ENCODE measurements around the gene MRTO4.

Gene MRTO4

DNA sequence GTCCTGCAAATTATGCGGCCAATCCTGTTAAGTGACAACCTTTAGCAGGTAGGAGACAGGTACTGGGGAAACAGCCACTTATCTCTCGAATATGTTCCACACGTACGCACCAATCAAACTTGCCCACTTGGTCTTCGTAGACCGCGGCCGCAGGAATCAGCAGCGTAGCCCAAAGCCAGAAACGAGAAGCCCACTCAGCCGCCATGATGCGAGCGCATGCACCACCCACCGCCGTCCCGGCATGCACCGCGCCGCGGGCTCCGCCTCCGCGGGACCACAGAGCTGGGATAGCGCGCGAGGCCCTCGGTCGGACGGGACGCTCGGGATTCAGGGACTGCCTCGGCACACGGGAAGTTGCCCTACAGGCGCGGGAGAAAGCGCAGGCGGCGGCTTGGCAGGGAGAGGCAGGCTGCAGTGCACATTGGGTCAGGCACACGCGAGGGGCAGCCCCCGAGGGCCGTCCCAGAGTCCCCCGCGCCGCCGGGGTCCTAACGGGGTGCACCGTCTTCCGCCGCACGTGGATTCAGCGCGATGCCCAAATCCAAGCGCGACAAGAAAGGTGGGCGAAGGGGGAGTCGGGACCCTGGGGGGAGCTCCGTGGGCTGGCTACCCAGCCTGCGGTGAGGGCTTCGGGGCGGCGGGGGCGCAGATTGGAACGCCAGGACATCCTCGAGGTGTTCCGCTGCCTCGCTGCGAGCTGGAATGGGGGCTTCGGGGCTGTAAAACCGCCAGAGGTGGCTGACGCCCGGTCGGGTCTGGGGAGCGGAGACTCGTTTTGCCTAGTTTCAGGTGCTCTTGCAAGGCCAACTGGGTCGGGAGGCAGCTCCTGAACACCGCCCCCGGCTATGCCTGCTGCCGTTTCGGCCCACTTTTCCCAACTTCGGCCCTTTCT is at the start of gene MRTO4, which contains the start of gene EMC1:
MRTO4 (plus strand) TSS at position 501 of the 892 bp plus-strand sequence; CDS start at position 532, 31 bp downstream.
EMC1 (minus strand) TSS at position 220 of the 892 bp plus-strand sequence; CDS start at position 205, 15 bp downstream.
- H3K9ac ChIP-seq: peak within 1 kb of the TSS; percentile 90 to 98 (median 95)
- peaks cover 31 to 59% (median 36%) of the 10 kb centered on the region in 10 experiments for H3K4me1 ChIP-seq
- H3K27me3 ChIP-seq: no peaks in the 10 kb centered on the region
- no peaks in the 10 kb centered on the region for H3K9me3 ChIP-seq (replicated peaks in 1 of 11)
- peaks cover 18 to 72% (median 54%) of the 10 kb centered on the region in 11 experiments for H3K36me3 ChIP-seq
- no peak for TF ChIP-seq Cebpa-rat (IDR thresholded peaks at IDR 0.05)
- H4K20me1 ChIP-seq: peaks cover 0 to 83% (median 63%) of the 10 kb centered on the region in 11 experiments; a peak in 18 of 22 replicates
- H3K27ac ChIP-seq: peak within 1 kb of the TSS; percentile 92 to 99 (median 97)
- H3K4me3 ChIP-seq: peak within 1 kb of the TSS; percentile 77 to 99 (median 90)
- H3K4me2 ChIP-seq: peak within 1 kb of the TSS; percentile 86 to 99 (median 95)

DNA sequence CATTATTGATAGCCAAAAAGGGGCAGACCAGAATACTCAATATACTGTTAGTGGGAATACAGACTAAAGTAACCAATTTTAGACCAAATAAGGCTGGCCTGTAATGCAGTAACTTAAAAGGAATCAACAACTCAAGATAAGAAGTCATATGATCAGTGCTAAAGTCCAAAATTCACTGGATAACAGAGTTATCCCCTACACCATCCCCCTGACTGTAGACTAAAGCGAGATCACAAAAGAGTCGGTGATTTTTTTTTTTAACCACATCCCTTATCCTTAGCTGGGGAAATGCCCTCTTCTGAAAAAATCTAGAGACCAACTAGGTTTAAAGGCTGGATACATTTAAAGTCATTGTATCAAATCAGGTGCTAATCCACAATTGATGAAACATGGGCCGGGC is 49.2 kb upstream of the MRTO4 start:
- H3K27ac ChIP-seq: no peak overlapping the region
- H3K36me3 ChIP-seq: peaks cover 48 to 89% (median 61%) of the 10 kb centered on the region in 11 experiments
- H3K9me3 ChIP-seq (replicated peaks in 1 of 11): no peaks in the 10 kb centered on the region
- no peak for TF ChIP-seq Cebpa-rat (IDR thresholded peaks at IDR 0.05)
- H3K27me3 ChIP-seq: no peaks in the 10 kb centered on the region
- H4K20me1 ChIP-seq: peaks cover 73 to 100% (median 90%) of the 10 kb centered on the region in 11 experiments
- no peak overlapping the region for H3K4me3 ChIP-seq
- H3K9ac ChIP-seq: no peak overlapping the region
- H3K4me2 ChIP-seq: no peak overlapping the region
- H3K4me1 ChIP-seq: peaks cover 6 to 52% (median 26%) of the 10 kb centered on the region in 10 experiments; a peak in 18 of 20 replicates

DNA sequence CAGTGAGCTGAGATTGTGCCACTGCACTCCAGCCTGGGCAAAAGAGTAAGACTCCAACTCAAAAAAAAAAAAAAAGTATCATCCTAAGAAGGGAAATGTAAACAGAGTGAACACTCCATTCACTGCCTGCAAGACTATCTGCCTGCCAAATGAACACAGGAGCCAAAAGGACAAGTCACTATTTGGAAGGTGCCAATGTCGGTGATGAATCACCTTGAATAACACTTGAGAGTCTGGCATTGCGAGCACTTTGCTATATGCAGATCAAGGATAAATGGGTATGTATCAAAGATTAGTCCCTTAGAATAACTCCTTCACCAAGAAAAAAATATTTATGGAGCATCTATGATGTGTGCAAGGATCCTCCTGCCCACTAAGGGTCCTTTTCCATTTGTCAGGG is 48.2 kb upstream of the MRTO4 start:
- H3K4me1 ChIP-seq: peaks cover 16 to 62% (median 37%) of the 10 kb centered on the region in 10 experiments
- H4K20me1 ChIP-seq: peaks cover 84 to 100% (median 99%) of the 10 kb centered on the region in 11 experiments
- H3K27me3 ChIP-seq: no peaks in the 10 kb centered on the region
- no peak overlapping the region for H3K27ac ChIP-seq
- no peak overlapping the region for H3K4me3 ChIP-seq
- H3K9me3 ChIP-seq (replicated peaks in 1 of 11): no peaks in the 10 kb centered on the region
- peaks cover 38 to 82% (median 52%) of the 10 kb centered on the region in 11 experiments for H3K36me3 ChIP-seq
- TF ChIP-seq Cebpa-rat (IDR thresholded peaks at IDR 0.05): no peak
- no peak overlapping the region for H3K4me2 ChIP-seq
- H3K9ac ChIP-seq: no peak overlapping the region

DNA sequence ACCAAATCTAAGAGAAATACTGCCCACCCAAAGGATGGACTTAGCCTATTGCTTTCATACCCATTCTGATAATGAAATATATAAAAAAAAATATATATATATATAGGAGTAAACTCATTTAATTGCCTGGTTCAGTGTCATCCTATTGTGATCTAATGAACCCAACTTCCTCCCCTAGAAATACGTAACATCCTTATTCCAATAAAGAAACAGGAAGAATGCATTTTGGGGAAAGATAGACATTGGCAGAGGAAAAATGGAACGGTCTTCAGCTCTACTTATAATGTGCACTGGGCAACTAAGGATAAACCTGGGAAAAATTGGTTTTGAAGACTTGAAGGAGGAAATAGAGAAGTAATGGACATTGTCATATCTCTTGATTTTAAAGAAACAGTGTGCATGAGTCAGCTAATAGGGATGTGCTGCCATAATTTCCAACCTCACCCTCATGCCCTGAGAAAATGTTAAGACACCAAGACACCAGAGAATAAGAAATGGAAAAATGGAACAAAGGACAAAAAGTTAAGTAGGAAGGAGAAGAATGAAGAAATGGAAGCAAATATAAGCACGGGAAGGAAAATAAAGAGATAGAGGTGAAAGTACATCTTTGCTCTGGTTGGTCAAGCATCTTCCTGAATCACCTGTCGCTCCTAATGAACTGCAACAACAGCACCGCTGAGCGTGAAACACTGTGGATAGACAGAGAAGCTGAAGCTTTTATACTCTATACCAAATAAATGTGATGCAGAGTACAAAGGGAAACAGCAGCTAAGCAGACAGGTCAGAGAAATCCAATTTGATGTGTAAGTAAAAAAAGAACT is 46.9 kb upstream of the MRTO4 start:
- Histone ChIP-seq H3K36me3 (peaks cover 26 to 69% (median 40%) of the 10 kb centered on the region in 11 experiments), H3K4me2 (peak overlapping the region in 7 of 11 experiments; percentile 15 to 95 (median 44); a peak in 12 of 22 replicates), H3K27ac (peak overlapping the region in 1 of 11 experiments; percentile 11; a peak in 2 of 22 replicates), H3K9ac (no peak overlapping the region), H3K27me3 (no peaks in the 10 kb centered on the region), H4K20me1 (peaks cover 78 to 100% (median 99%) of the 10 kb centered on the region in 11 experiments), H3K9me3 (replicated peaks in 1 of 11) (no peaks in the 10 kb centered on the region), H3K4me1 (peaks cover 23 to 70% (median 42%) of the 10 kb centered on the region in 10 experiments), H3K4me3 (no peak overlapping the region)
- no peak for TF ChIP-seq Cebpa-rat (IDR thresholded peaks at IDR 0.05)

DNA sequence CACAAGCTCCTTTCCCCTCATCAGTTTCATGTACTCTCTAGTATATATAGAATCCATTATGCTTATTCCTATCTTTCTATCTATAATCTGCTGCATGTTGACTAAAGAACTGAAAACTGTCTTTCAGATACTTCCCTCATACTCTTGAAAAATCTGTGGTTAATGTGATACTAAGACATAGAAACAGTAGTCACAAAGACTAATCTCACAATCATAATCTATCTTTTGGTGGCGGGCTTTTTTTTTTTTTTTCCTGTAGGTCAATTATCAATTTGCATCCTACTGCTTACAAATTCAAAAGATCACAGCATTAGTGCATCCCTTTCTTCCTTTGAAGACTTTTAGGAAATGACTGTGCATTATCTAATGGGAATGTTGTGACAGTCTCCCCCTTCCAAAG is 46.2 kb upstream of the MRTO4 start:
- Histone ChIP-seq H3K27ac (no peak overlapping the region), H4K20me1 (peaks cover 71 to 96% (median 94%) of the 10 kb centered on the region in 11 experiments), H3K36me3 (peaks cover 18 to 62% (median 33%) of the 10 kb centered on the region in 11 experiments), H3K9ac (no peak overlapping the region), H3K4me3 (no peak overlapping the region), H3K9me3 (replicated peaks in 1 of 11) (no peaks in the 10 kb centered on the region), H3K27me3 (no peaks in the 10 kb centered on the region), H3K4me2 (peak overlapping the region in 7 of 11 experiments; percentile 10 to 95 (median 43); a peak in 7 of 22 replicates), H3K4me1 (peaks cover 23 to 70% (median 42%) of the 10 kb centered on the region in 10 experiments)
- no peak for TF ChIP-seq Cebpa-rat (IDR thresholded peaks at IDR 0.05)

DNA sequence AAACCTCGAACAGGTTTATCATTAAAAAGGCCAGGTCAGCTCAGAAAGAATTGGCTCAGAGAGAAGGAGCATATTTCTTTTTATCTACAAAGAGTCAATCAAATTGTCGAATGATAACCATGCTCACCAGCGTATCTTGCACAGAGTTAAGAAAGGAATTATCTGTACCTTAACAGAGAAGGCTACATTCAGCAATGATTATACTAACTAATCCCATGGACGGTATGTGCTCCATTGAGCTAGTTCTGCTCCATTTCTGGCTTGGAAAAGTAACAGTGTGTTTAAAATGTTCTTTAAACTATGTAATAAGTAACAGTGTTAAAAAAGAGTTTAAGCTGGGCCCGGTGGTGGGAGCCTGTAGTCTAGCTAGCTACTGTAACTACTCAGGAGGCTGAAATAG is 45.8 kb upstream of the MRTO4 start:
- no peak overlapping the region for H3K4me3 ChIP-seq
- peaks cover 14 to 58% (median 28%) of the 10 kb centered on the region in 11 experiments for H3K36me3 ChIP-seq
- H4K20me1 ChIP-seq: peaks cover 68 to 92% (median 89%) of the 10 kb centered on the region in 11 experiments
- no peaks in the 10 kb centered on the region for H3K9me3 ChIP-seq (replicated peaks in 1 of 11)
- TF ChIP-seq Cebpa-rat (IDR thresholded peaks at IDR 0.05): no peak
- peaks cover 24 to 70% (median 43%) of the 10 kb centered on the region in 10 experiments for H3K4me1 ChIP-seq
- no peak overlapping the region for H3K27ac ChIP-seq
- no peak overlapping the region for H3K9ac ChIP-seq
- H3K27me3 ChIP-seq: no peaks in the 10 kb centered on the region
- peak overlapping the region in 4 of 11 experiments; percentile 2 to 95 (median 49); a peak in 6 of 22 replicates for H3K4me2 ChIP-seq

DNA sequence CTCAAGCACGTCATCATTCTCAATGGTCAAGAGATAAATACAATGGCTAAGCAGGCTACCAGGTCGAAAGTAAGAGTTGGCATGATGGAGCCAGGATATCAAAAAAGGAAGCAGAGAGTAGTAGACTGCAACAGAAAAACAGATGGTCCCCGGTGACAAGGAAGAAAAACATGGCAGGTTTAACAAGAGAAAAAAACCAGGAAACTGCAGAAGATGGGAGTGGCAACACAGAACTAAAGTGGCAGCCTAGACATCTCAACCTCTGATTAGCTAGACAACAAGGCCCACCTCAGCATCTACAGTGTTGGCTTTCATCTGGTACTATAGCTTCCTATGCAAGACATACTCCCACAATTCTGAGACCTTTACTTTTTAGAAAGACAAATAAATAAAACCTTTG is 44.7 kb upstream of the MRTO4 start:
- H3K9ac ChIP-seq: no peak overlapping the region
- H3K4me1 ChIP-seq: peaks cover 35 to 81% (median 54%) of the 10 kb centered on the region in 10 experiments
- H3K4me3 ChIP-seq: no peak overlapping the region; a peak in 1 of 20 replicates
- no peaks in the 10 kb centered on the region for H3K9me3 ChIP-seq (replicated peaks in 1 of 11)
- H3K27ac ChIP-seq: no peak overlapping the region; a peak in 2 of 22 replicates
- H4K20me1 ChIP-seq: peaks cover 57 to 91% (median 78%) of the 10 kb centered on the region in 11 experiments
- TF ChIP-seq Cebpa-rat (IDR thresholded peaks at IDR 0.05): no peak
- peak overlapping the region; percentile 20 to 96 (median 89); a peak in 20 of 22 replicates for H3K4me2 ChIP-seq
- peaks cover 3 to 47% (median 17%) of the 10 kb centered on the region in 11 experiments; a peak in 18 of 22 replicates for H3K36me3 ChIP-seq
- H3K27me3 ChIP-seq: no peaks in the 10 kb centered on the region

DNA sequence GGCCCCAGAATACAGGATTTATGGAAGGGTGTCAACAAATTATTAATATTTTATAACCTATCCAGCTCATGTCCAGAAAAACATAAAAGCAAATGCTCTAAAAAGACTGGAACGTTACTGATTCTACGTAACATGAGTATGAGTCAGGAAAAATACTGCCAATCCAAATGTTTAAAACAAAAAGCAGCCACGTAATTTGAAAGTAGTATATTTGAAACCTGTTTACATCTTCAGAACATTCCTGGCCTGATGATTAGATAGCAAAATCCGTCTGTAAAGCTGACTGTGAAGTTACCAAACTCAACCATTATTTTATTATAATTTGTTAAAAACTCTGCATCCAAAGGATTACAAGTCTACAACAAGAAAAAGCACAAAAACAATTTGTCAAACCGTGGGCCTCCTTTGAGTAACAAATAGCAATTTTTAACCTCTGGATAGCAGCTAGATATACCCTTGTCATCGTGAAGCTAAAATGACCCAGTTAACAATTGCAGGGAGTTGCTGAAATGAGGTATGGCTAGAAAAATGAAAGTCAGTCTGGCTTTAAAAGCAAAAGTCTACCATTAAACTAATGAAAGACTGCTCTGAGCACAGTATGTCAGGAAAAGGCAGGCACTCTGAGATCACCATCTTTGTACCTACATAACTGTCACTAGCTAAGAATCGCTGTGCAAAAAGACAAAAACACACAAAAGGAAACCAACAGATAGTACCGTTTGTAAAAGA is 42.7 kb upstream of the MRTO4 start:
- H3K27ac ChIP-seq: peak overlapping the region; percentile 86 to 97 (median 92); a peak in 21 of 22 replicates
- H3K4me2 ChIP-seq: peak overlapping the region; percentile 88 to 98 (median 95)
- peaks cover 3 to 47% (median 18%) of the 10 kb centered on the region in 11 experiments; a peak in 20 of 22 replicates for H3K36me3 ChIP-seq
- peak overlapping the region; percentile 77 to 98 (median 88) for H3K4me3 ChIP-seq
- H3K27me3 ChIP-seq: no peaks in the 10 kb centered on the region
- H4K20me1 ChIP-seq: peaks cover 37 to 83% (median 65%) of the 10 kb centered on the region in 11 experiments; a peak in 21 of 22 replicates
- H3K4me1 ChIP-seq: peaks cover 43 to 81% (median 67%) of the 10 kb centered on the region in 10 experiments
- no peak for TF ChIP-seq Cebpa-rat (IDR thresholded peaks at IDR 0.05)
- H3K9me3 ChIP-seq (replicated peaks in 1 of 11): no peaks in the 10 kb centered on the region
- H3K9ac ChIP-seq: peak overlapping the region; percentile 91 to 98 (median 94)

All from BLaER1 treated with 17β-estradiol and CSF1 and Interleukin-3, amounts not matched to agents 10 nM and 100 nM (cell line).